H1 (cell line): Measurements from ENCODE around the gene TXK. TPM values are rescaled to one million over a fixed set of nuclear protein-coding genes. Genes with fewer than 3 reads are reported as not detected.

Experiments
- CEBPB ChIP-seq: IDR thresholded peaks from 2 replicates; pipeline ENCODE4 v1.6.1; 2012; ENCODE audit warnings: low read depth, low read length
- CTBP2 ChIP-seq: IDR thresholded peaks from 2 replicates; pipeline ENCODE4 v1.7.0; 2011; ENCODE audit warnings: borderline replicate concordance, mild to moderate bottlenecking, moderate library complexity, mixed read lengths, low read length; ENCODE audit not compliant: insufficient read depth, insufficient read length
- KDM5A ChIP-seq: fragments of 200-600 bp; IDR thresholded peaks from 2 replicates; pipeline ENCODE4 v1.7.1; 2012; ENCODE audit warnings: mild to moderate bottlenecking, low read length, inconsistent platforms, mixed read lengths
- RAD21 ChIP-seq, 2 experiments: IDR thresholded peaks in 1 of 2; conservative IDR thresholded peaks in 1 of 2; 2 replicates each; pipeline ENCODE4 v1.6.1; 2011; ENCODE audit warnings: low read depth in 2 of 2, low read length in 2 of 2, improper control_type of control experiment in 1 of 2, inconsistent platforms in 1 of 2, mild to moderate bottlenecking in 1 of 2, moderate library complexity in 1 of 2
- SRF ChIP-seq: IDR thresholded peaks from 2 replicates; pipeline ENCODE4 v1.6.1; 2011; ENCODE audit warnings: mild to moderate bottlenecking, low read depth, low read length, moderate library complexity
- YY1 ChIP-seq: IDR thresholded peaks from 2 replicates; pipeline ENCODE4 v1.6.1; 2011; ENCODE audit warnings: low read depth, mild to moderate bottlenecking, low read length
- polyA plus RNA-seq, 7 experiments: library from polyadenylated mRNA; depleted of rRNA in 3 of 7; stranded (reverse) in 5 of 7; unstranded in 2 of 7; fragments of >200 nt in 5 of 7; fragments of 200-250 nt in 2 of 7; gene quantifications; 1 replicate in 5 of 7; 2 replicates in 1 of 7; 4 replicates in 1 of 7; pipeline versions ENCODE4 v1.2.1 to v1.2.3, GENCODE V29; 2011 to 2013; ENCODE audit warnings: missing spikeins in 2 of 7, mixed read lengths in 2 of 7
- total RNA-seq: library from RNA; stranded (reverse); fragmentation: NEBNext Ultra II Directional; extraction: Animal tissue kit (Norgen Biotek cat#: 25700); gene quantifications from 2 replicates; pipeline ENCODE4 v1.2.1, GENCODE V29; 2021

TXK gene
- total and polyA plus RNA-seq, 2 of the 8 experiments (the other 6 are each of a cell fraction or from before 2014, with no cell fraction given) = not detected

GRCh38 chr4:48109413-48110263, 24.4 kb downstream of the TXK start (continued):
- TF ChIP-seq CTBP2 (no peak), RAD21 (IDR thresholded peaks at IDR 0.05 in 1 of 2, conservative IDR thresholded peaks at IDR 0.05 in 1 of 2; ENCODE audit: low read depth in 2 of 2, low read length in 2 of 2) (peak; percentile 58 to 67), CEBPB (no peak), SRF (no peak), KDM5A (no peak), YY1 (no peak)
